IgD-negative memory B cell (primary cell): Measurements from ENCODE around the gene LAS1L. TPM values are rescaled to one million over a fixed set of nuclear protein-coding genes. Genes with fewer than 3 reads are reported as not detected.
"Not testable (repeated sequence)": the region's sequence is repeated elsewhere in the genome, so short reads cannot be mapped to it uniquely, and the experiment has no call there.

ENCODE experiments used
- H3K27ac Mint-ChIP-seq, 3 donors: one replicate each; pipeline ENCODE4 v1.8.0; 2020 to 2022; ENCODE audit warnings: mild to moderate bottlenecking in 3 of 3, mixed read lengths in 3 of 3, moderate library complexity in 1 of 3
- H3K27me3 Mint-ChIP-seq: one replicate; pipeline ENCODE4 v1.8.0; 2021; ENCODE audit warnings: mixed read lengths
- H3K36me3 Mint-ChIP-seq: one replicate; pipeline ENCODE4 v1.8.0; 2020; ENCODE audit warnings: mild to moderate bottlenecking, mixed read lengths
- H3K4me1 Mint-ChIP-seq, 3 donors: one replicate each; pipeline ENCODE4 v1.8.0; 2020 to 2022; ENCODE audit warnings: mixed read lengths in 3 of 3, mild to moderate bottlenecking in 1 of 3
- H3K4me3 Mint-ChIP-seq, 4 donors: one replicate each; pipeline ENCODE4 v1.8.0; 2020 to 2022; ENCODE audit warnings: mild to moderate bottlenecking in 4 of 4, mixed read lengths in 4 of 4, moderate library complexity in 3 of 4
- H3K9me3 Mint-ChIP-seq, 3 donors: one replicate each; pipeline ENCODE4 v1.8.0; 2020 to 2021; ENCODE audit warnings: mixed read lengths in 3 of 3, mild to moderate bottlenecking in 1 of 3
- polyA plus RNA-seq: library from polyadenylated mRNA; unstranded; fragments of 300-500 nt; fragmentation: Illumina TruSeq; gene quantifications from one replicate; pipeline ENCODE4 v1.2.3, GENCODE V29; 2021

LAS1L gene
- polyA plus RNA-seq, 1 donor from 2014 or later: 35.6 TPM

DNA sequence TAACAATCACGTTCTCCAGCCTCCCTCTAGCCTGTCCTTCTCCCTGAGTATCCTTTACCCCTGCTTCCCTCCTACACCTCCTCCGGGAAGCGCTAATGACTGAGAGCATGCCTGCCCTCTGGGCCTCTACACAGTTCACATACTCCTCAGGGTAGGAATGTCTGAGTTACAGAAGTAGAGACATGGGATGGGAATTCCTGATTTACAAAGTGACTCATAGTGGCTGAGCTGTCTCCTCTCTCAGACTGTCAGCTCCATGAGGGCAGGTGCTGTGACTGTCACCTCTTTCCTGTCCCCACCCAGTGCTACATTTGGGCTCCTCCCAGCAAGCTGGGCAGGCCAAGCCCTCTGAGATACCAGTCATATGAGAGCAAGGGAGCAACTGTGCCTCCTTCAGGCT, 2.6 kb downstream of the LAS1L start:
- H3K36me3 Mint-ChIP-seq: peaks cover 2% of the 10 kb centered on the region
- no peak overlapping the region for H3K27ac Mint-ChIP-seq
- peaks cover 6 to 15% (median 10%) of the 10 kb centered on the region in 3 donors for H3K4me1 Mint-ChIP-seq
- H3K4me3 Mint-ChIP-seq: peak overlapping the region in 2 of 4 donors; percentile 5 to 76
- peaks cover 1% of the 10 kb centered on the region for H3K27me3 Mint-ChIP-seq
- no peaks in the 10 kb centered on the region for H3K9me3 Mint-ChIP-seq

GRCh38 chrX:65528705-65529340, 5.8 kb downstream of the LAS1L start:
- peak overlapping the region in 1 of 3 donors; percentile 80 for H3K27ac Mint-ChIP-seq
- H3K9me3 Mint-ChIP-seq: no peaks in the 10 kb centered on the region
- H3K4me3 Mint-ChIP-seq: no peak overlapping the region
- H3K27me3 Mint-ChIP-seq: peaks cover 1% of the 10 kb centered on the region
- H3K4me1 Mint-ChIP-seq: peaks cover 0 to 11% (median 9%) of the 10 kb centered on the region in 3 donors
- peaks cover 2% of the 10 kb centered on the region for H3K36me3 Mint-ChIP-seq

- Mint-ChIP-seq H3K9me3 (no peaks in the 10 kb centered on the region), H3K36me3 (peaks cover 2% of the 10 kb centered on the region), H3K4me1 (peaks cover 0 to 11% (median 5%) of the 10 kb centered on the region in 3 donors), H3K4me3 (no peak overlapping the region), H3K27ac (no peak overlapping the region), H3K27me3 (peaks cover 1% of the 10 kb centered on the region)
Measured at GRCh38 chrX:65528293-65528692, 6.3 kb downstream of the LAS1L start.

GRCh38 chrX:65524139-65524538, 10.4 kb downstream of the LAS1L start:
- no peak overlapping the region for H3K27ac Mint-ChIP-seq
- peaks cover 4% of the 10 kb centered on the region for H3K36me3 Mint-ChIP-seq

DNA sequence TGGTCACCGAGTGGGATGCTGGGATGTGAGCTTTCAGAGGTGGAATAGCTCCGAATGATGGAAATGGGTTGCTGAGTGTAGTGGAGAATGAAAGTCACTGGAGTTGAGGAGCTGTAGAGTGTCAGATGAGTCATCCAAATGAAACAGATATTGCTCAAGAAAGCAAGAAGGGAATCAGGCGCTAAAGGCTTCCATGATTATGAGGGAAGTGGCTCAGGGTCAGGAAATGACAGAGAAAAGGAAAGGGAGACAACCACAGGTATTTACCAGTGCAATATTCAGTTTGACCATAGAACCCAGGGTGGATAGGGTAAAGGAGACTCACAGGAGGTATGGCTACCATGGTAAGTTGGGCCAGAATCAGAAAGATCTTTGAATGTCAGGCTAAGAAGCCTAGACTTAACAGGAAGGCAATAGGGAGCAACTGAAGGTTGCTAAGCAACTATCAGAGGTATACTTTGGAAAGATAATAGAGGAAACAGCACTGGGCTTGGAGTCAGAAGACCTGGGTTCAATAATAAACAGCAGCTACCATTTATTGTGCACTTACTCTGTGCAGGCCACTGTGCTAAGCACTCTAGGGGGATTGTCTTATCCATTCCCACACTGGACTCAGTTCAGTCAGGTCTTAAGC, 11.7 kb downstream of the LAS1L start:
- Mint-ChIP-seq H3K27me3 (peaks cover 2% of the 10 kb centered on the region), H3K4me1 (peaks cover 0 to 2% (median 0%) of the 10 kb centered on the region in 3 donors), H3K36me3 (peaks cover 4% of the 10 kb centered on the region), H3K27ac (no peak overlapping the region), H3K4me3 (no peak overlapping the region), H3K9me3 (no peaks in the 10 kb centered on the region)

More at GRCh38 chrX:65524139-65524538, 10.4 kb downstream of the LAS1L start:
- Mint-ChIP-seq H3K4me1 (peaks cover 0 to 7% (median 3%) of the 10 kb centered on the region in 3 donors), H3K27me3 (no peaks in the 10 kb centered on the region), H3K4me3 (no peak overlapping the region), H3K9me3 (no peaks in the 10 kb centered on the region)

- H3K4me1 Mint-ChIP-seq, H3K4me3 Mint-ChIP-seq, H3K27me3 Mint-ChIP-seq, H3K36me3 Mint-ChIP-seq, H3K9me3 Mint-ChIP-seq, H3K27ac Mint-ChIP-seq: not testable (repeated sequence)
Measured at GRCh38 chrX:65519530-65519929, 15.1 kb downstream of the LAS1L start.

- H3K27ac Mint-ChIP-seq, H3K36me3 Mint-ChIP-seq, H3K4me3 Mint-ChIP-seq, H3K4me1 Mint-ChIP-seq, H3K9me3 Mint-ChIP-seq, H3K27me3 Mint-ChIP-seq: not testable (repeated sequence)
Measured at GRCh38 chrX:65518980-65519379, 15.6 kb downstream of the LAS1L start.

GRCh38 chrX:65517923-65518322, 16.7 kb downstream of the LAS1L start:
- Mint-ChIP-seq H3K27ac (no peak overlapping the region), H3K27me3 (peaks cover 2% of the 10 kb centered on the region), H3K4me1 (peaks cover 0 to 2% (median 0%) of the 10 kb centered on the region in 3 donors), H3K9me3 (no peaks in the 10 kb centered on the region), H3K4me3 (no peak overlapping the region), H3K36me3 (peaks cover 4% of the 10 kb centered on the region)

- Mint-ChIP-seq H3K27ac (no peak overlapping the region), H3K4me1 (no peaks in the 10 kb centered on the region), H3K4me3 (no peak overlapping the region), H3K36me3 (no peaks in the 10 kb centered on the region), H3K9me3 (no peaks in the 10 kb centered on the region), H3K27me3 (peaks cover 2% of the 10 kb centered on the region)
Measured at GRCh38 chrX:65516756-65517155, 17.8 kb downstream of the LAS1L start.

DNA sequence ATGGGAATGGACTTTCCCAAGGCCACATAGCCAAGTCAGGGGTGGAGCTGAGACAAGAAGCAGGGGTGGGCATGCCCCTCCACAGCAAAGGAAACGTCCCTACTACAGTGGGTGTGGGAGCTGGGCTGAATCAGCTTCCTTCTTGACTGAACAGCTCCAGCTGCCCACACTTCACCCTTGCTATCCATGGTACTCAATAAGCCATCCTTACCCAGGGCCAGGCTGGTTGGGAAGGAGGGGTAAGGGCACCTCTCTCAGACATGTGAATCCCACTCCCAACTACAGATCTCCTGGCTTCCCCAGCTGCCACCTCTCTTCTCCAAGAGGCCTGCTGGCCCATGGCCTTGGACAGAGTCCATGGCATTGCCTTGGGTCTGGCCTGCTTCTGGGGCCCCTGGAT, 21.0 kb downstream of the LAS1L start:
- Mint-ChIP-seq H3K4me1 (no peaks in the 10 kb centered on the region), H3K4me3 (no peak overlapping the region), H3K27ac (no peak overlapping the region), H3K36me3 (no peaks in the 10 kb centered on the region), H3K27me3 (no peaks in the 10 kb centered on the region), H3K9me3 (no peaks in the 10 kb centered on the region)

DNA sequence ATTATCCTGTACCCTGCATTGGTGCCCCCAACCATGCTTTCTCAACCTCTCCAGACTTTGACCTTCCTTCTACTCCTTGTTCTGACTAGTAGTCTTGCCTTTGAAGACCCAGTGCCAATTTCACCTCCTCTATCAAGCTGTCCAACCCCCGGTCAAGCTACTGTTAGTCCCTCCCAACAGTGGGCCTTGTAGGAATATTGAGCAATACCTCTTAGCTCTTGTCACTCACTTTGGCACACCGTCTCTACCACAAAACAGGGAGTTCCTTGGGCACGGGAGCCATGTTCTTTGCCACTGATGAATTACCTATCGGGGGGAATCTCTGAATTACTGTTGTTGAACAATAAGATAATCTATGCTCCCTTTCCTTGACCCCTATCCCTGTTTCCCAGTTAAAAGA, 25.2 kb downstream of the LAS1L start:
- no peak overlapping the region for H3K4me3 Mint-ChIP-seq
- H3K27me3 Mint-ChIP-seq: no peaks in the 10 kb centered on the region
- H3K9me3 Mint-ChIP-seq: no peaks in the 10 kb centered on the region
- no peaks in the 10 kb centered on the region for H3K4me1 Mint-ChIP-seq
- H3K27ac Mint-ChIP-seq: no peak overlapping the region
- H3K36me3 Mint-ChIP-seq: no peaks in the 10 kb centered on the region

- Mint-ChIP-seq H3K4me1 (no peaks in the 10 kb centered on the region), H3K36me3 (no peaks in the 10 kb centered on the region), H3K4me3 (no peak overlapping the region), H3K9me3 (no peaks in the 10 kb centered on the region), H3K27ac (no peak overlapping the region), H3K27me3 (no peaks in the 10 kb centered on the region)
Measured at GRCh38 chrX:65508851-65509250, 25.7 kb downstream of the LAS1L start.

GRCh38 chrX:65502618-65503017, 32.0 kb downstream of the LAS1L start:
- no peak overlapping the region for H3K27ac Mint-ChIP-seq
- H3K27me3 Mint-ChIP-seq: no peaks in the 10 kb centered on the region
- H3K4me3 Mint-ChIP-seq: no peak overlapping the region
- H3K36me3 Mint-ChIP-seq: peaks cover 3% of the 10 kb centered on the region
- H3K4me1 Mint-ChIP-seq: no peaks in the 10 kb centered on the region
- H3K9me3 Mint-ChIP-seq: no peaks in the 10 kb centered on the region

- Mint-ChIP-seq H3K36me3 (peaks cover 2% of the 10 kb centered on the region), H3K27ac (no peak overlapping the region), H3K9me3 (no peaks in the 10 kb centered on the region), H3K27me3 (no peaks in the 10 kb centered on the region), H3K4me1 (no peaks in the 10 kb centered on the region), H3K4me3 (no peak overlapping the region)
Measured at GRCh38 chrX:65493431-65493830, 41.2 kb downstream of the LAS1L start.

DNA sequence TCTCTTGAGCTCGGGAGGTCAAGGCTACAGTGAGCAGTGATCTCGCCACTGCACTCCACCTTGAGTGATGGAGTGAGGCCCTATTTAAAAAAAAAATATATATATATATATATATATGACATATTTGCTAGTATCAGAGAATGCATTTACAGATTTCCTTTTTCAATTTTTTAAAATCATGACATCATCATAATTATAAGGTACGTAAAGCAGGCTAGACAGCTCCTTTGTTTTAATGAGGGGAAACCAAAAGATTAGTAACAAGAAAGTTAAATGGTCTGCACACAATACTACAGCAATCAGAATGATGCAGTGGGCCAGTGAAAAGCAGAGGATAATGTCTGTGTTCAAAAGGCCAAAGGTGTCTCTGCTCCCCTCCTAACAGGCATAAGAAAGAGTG, 43.0 kb downstream of the LAS1L start:
- no peak overlapping the region for H3K4me3 Mint-ChIP-seq
- H3K27me3 Mint-ChIP-seq: no peaks in the 10 kb centered on the region
- H3K27ac Mint-ChIP-seq: no peak overlapping the region
- H3K4me1 Mint-ChIP-seq: no peaks in the 10 kb centered on the region
- peaks cover 2% of the 10 kb centered on the region for H3K36me3 Mint-ChIP-seq
- H3K9me3 Mint-ChIP-seq: no peaks in the 10 kb centered on the region

GRCh38 chrX:65488495-65488894, 46.1 kb downstream of the LAS1L start:
- Mint-ChIP-seq H3K4me1 (peaks cover 0 to 3% (median 0%) of the 10 kb centered on the region in 3 donors), H3K4me3 (no peak overlapping the region), H3K27ac (no peak overlapping the region), H3K9me3 (no peaks in the 10 kb centered on the region), H3K27me3 (no peaks in the 10 kb centered on the region), H3K36me3 (peaks cover 2% of the 10 kb centered on the region)
